ES-I3 (cell line): ENCODE measurements around the gene ADPGK.

Experiments used
- H3K36me3 ChIP-seq: 2 replicates; pipeline ENCODE4 v1.6.1; 2013; ENCODE audit warnings: mild to moderate bottlenecking, low read length, control low read depth, moderate library complexity; ENCODE audit not compliant: insufficient read depth
- H3K4me1 ChIP-seq: 2 replicates; pipeline ENCODE4 v1.6.1; 2013; ENCODE audit warnings: mild to moderate bottlenecking, control low read depth, low read length; ENCODE audit not compliant: insufficient read depth
- H3K9ac ChIP-seq: 2 replicates; pipeline ENCODE4 v1.6.1; 2013; ENCODE audit warnings: low read depth, mild to moderate bottlenecking, low read length, moderate library complexity
- H3K9me3 ChIP-seq: 2 replicates; pipeline ENCODE4 v1.6.1; 2013; ENCODE audit warnings: mild to moderate bottlenecking, low read length, moderate library complexity; ENCODE audit not compliant: control insufficient read depth, insufficient read depth

Gene ADPGK

DNA sequence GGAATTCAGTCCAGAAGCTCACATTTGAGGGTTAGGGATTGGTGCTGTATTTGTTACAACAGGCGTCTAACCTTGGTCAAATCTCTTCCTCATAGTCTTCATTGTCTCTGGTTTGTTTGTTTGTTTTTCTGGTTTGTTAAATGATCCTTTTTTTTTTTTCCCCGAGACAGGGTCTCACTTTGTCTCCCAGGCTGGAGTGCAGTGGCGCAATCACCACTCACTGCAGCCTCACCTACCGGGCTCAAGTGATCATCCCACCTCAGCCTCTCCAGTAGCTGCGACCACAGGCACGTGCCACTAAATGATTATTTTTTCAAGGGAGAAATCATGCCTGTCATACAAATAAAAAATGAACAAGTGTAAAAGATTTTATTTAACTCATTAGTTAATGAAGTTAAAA lies 14.3 kb upstream of the ADPGK start:
- peaks cover 10% of the 10 kb centered on the region; the same call in 1 of the 2 replicates for H3K4me1 ChIP-seq

DNA sequence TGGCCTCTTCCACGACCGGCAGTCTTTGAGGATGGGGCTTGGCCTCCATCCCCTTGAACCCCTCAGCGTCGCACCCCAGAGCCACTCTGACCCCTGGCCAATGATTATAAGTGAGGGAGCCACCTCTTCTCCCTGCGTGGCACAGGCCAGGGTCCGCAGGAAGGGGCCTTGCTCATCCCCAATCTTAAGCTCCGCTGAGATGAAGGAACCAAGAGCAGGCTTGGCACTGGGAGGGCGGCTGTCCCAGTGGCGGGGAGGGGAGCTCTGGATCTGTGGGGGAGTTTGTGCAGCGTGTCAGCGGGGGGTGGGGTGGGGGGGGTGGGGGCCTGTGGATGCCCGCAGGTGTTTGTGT lies 13.8 kb upstream of the ADPGK start:
- H3K36me3 ChIP-seq: no peaks in the 10 kb centered on the region
- peaks cover 10% of the 10 kb centered on the region; the same call in 1 of the 2 replicates for H3K4me1 ChIP-seq
- no peaks in the 10 kb centered on the region for H3K9me3 ChIP-seq
- peak overlapping the region; percentile 83 for H3K9ac ChIP-seq

More for the DNA sequence above, 14.3 kb upstream of the ADPGK start:
- no peaks in the 10 kb centered on the region for H3K9me3 ChIP-seq
- H3K36me3 ChIP-seq: no peaks in the 10 kb centered on the region
- H3K9ac ChIP-seq: no peak overlapping the region

GRCh38 chr15:72796515-72797337 lies 13.2 kb upstream of the ADPGK start:
- H3K4me1 ChIP-seq: peaks cover 10% of the 10 kb centered on the region; the same call in 1 of the 2 replicates
- peak overlapping the region; percentile 83 for H3K9ac ChIP-seq
- H3K9me3 ChIP-seq: no peaks in the 10 kb centered on the region
- no peaks in the 10 kb centered on the region for H3K36me3 ChIP-seq

DNA sequence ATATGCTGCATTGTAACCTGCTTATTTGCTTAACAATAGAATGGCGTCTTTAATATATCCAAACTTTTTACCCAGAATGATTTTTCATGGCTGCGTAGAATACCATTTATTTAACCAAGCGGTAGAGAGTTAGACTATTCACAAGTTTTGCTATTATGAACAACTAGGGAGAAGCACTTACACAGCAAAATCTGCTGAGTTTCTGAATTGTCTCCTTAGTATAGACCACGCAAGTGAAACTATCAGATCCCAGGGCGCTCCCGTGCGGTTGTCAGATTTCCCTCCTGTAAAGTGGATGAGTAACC lies 12.6 kb upstream of the ADPGK start:
- Histone ChIP-seq H3K9ac (peak overlapping the region; percentile 83; the same call in 1 of the 2 replicates), H3K36me3 (no peaks in the 10 kb centered on the region), H3K4me1 (peaks cover 9% of the 10 kb centered on the region; the same call in 1 of the 2 replicates), H3K9me3 (no peaks in the 10 kb centered on the region)

DNA sequence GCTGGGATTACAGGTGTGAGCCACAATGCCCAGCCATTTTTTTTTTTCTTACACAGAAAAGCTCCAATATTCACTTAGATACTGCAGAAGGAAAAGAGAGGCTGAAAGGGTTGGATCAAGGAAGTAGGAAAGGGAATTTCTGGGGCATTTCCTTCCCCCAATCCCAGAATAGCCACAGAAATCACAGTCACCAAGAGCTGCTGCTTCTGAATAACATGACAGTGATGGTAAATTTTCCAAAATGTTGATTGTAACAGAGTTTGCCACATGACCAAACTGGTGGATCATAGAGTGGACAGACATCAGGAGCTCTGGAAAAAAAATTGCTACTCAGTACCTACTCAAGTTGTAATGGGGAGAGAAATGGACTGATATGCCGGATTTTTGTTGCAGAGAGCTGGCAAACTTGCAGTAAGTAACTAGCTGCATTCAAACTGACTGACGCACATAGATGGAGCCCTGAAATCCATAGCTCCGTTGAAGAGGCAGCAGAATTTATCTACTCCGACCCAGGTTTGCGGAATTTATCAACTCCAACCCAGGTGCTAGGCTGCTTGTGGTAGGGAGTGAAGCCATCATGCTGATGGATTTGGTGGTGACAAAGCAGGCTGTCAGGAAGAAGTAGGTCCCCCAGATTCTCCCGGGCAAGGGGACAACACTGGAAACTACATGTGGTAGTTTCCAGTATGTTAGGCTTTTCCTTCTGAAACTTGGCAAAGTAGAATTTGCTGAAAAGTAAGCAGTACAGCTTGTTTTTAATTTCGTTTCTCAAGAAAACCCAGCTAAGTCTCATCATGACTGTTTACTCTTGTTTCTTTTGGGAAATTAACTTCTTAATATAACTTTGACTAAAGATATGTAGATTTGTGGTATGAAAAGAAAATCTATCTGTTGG lies 10.5 kb upstream of the ADPGK start:
- Histone ChIP-seq H3K9ac (no peak overlapping the region), H3K9me3 (no peaks in the 10 kb centered on the region), H3K36me3 (no peaks in the 10 kb centered on the region), H3K4me1 (no peaks in the 10 kb centered on the region)

DNA sequence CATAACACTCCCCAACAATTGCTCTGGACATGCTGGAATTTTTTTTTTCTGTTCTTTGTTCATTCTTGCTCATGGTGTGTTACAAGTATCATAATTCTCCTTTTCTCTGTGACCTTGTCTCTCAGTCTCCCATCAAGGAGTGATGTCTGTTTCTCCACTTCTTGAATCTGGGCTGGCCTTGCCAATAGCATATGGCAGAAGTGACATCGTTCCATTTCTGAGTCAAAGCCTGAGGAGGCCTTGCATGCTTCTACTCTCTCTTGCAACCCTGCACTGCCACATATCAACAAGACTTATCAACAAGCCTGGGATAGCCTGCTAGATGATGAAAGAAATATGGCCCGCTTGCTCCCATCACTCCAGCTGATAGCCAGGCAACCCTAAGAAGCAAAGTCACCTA lies 8.9 kb upstream of the ADPGK start:
- Histone ChIP-seq H3K9ac (no peak overlapping the region), H3K9me3 (no peaks in the 10 kb centered on the region)

GRCh38 chr15:72790302-72790910 lies 6.8 kb upstream of the ADPGK start:
- no peaks in the 10 kb centered on the region for H3K4me1 ChIP-seq
- no peaks in the 10 kb centered on the region for H3K36me3 ChIP-seq
- no peaks in the 10 kb centered on the region for H3K9me3 ChIP-seq
- H3K9ac ChIP-seq: no peak overlapping the region

More for the DNA sequence above, 8.9 kb upstream of the ADPGK start:
- Histone ChIP-seq H3K4me1 (no peaks in the 10 kb centered on the region), H3K36me3 (no peaks in the 10 kb centered on the region)

- peaks cover 5% of the 10 kb centered on the region; the same call in 1 of the 2 replicates for H3K4me1 ChIP-seq
- H3K36me3 ChIP-seq: no peaks in the 10 kb centered on the region
- H3K9ac ChIP-seq: no peak overlapping the region
- no peaks in the 10 kb centered on the region for H3K9me3 ChIP-seq
Measured at GRCh38 chr15:72787526-72787925, 4.0 kb upstream of the ADPGK start.

- no peaks in the 10 kb centered on the region for H3K9me3 ChIP-seq
- H3K9ac ChIP-seq: no peak overlapping the region
- H3K4me1 ChIP-seq: peaks cover 7% of the 10 kb centered on the region
Measured at GRCh38 chr15:72786676-72787345, 3.3 kb upstream of the ADPGK start.

GRCh38 chr15:72786242-72786641 lies 2.7 kb upstream of the ADPGK start:
- no peaks in the 10 kb centered on the region for H3K36me3 ChIP-seq
- no peaks in the 10 kb centered on the region for H3K9me3 ChIP-seq
- no peak overlapping the region for H3K9ac ChIP-seq
- H3K4me1 ChIP-seq: peaks cover 9% of the 10 kb centered on the region

More at GRCh38 chr15:72786676-72787345, 3.3 kb upstream of the ADPGK start:
- no peaks in the 10 kb centered on the region for H3K36me3 ChIP-seq

DNA sequence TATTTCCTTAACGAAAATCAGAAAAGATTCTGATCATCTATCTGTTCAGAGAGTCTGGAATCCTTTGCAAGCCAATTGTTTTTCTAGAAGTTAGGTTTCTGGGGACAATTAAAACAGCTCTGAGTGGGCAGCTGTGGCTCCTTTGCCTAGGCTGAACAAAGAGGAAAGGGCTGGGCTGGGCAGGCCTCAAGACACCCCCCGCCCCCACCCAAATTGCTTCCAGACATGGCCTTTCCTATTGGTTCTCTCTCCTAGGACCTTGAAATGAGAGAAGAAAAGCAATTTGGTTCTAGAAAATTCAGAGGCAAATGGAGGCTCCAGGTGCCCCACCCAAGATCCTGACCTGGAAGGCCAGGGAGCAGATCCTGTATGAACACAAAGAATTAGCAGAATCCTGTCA lies 2.3 kb upstream of the ADPGK start:
- Histone ChIP-seq H3K9me3 (no peaks in the 10 kb centered on the region), H3K9ac (no peak overlapping the region), H3K4me1 (peaks cover 9% of the 10 kb centered on the region), H3K36me3 (no peaks in the 10 kb centered on the region)

- Histone ChIP-seq H3K9ac (no peak overlapping the region), H3K9me3 (no peaks in the 10 kb centered on the region)
Measured at GRCh38 chr15:72785432-72785831, 1.9 kb upstream of the ADPGK start.

GRCh38 chr15:72784456-72784876 lies 908 bp upstream of the ADPGK start:
- H3K4me1 ChIP-seq: peaks cover 9% of the 10 kb centered on the region
- H3K9me3 ChIP-seq: no peaks in the 10 kb centered on the region
- H3K36me3 ChIP-seq: no peaks in the 10 kb centered on the region
- H3K9ac ChIP-seq: peak overlapping the region; percentile 62

More at GRCh38 chr15:72785432-72785831, 1.9 kb upstream of the ADPGK start:
- Histone ChIP-seq H3K36me3 (no peaks in the 10 kb centered on the region), H3K4me1 (peaks cover 9% of the 10 kb centered on the region)
